K562 (cell line): ENCODE results near the gene ERCC1. TPM values are rescaled to one million over a fixed set of nuclear protein-coding genes. Genes with fewer than 3 reads are reported as not detected.

ENCODE experiments used
- ATAC-seq: fragments of 200-7000 bp; cut with Tn5 transposase; 3 replicates; pipeline ENCODE4 v1.9.1; 2020; ENCODE audit warnings: moderate library complexity
- BruUV-seq: library from RNA; stranded (reverse); fragments of 400-500 nt; replicated peaks from 2 replicates; lab custom pipeline; 2021; lab: Mats Ljungman, UMichigan
- CTCF ChIA-PET: fragments of 300-600 bp; formaldehyde crosslinking; extraction: SDS; loops from one replicate; lab custom pipeline; 2021; ENCODE audit warnings: low intra/inter-chr PET ratio; lab: Yijun Ruan, JAX
- POLR2A ChIA-PET: fragments of 300-600, 350-650 bp; sonication (Branson Sonifier 250); formaldehyde crosslinking; extraction: SDS; loops from one replicate; lab custom pipeline; 2021; ENCODE audit warnings: antibody characterized with exemption, inconsistent platforms; lab: Yijun Ruan, JAX
- DNase-seq, 4 experiments: peaks; one replicate each; pipeline versions ENCODE4 v3.0.0 to v3.0.0-alpha.2; 2011 to 2018; ENCODE audit warnings: low spot score in 3 of 4, mixed read lengths in 3 of 4; ENCODE audit errors: extremely low read depth in 1 of 4
- FAIRE-seq: peaks from 2 replicates; lab custom pipeline; 2011; peaks lifted over from hg19 to GRCh38; lab: Jason Lieb, UNC
- H2AFZ ChIP-seq: 2 replicates; pipeline ENCODE4 v1.6.0; 2011; ENCODE audit warnings: low read depth, low read length, control low read depth, inconsistent platforms
- H3K27ac ChIP-seq: fragments of 200-600 bp; 3 replicates; pipeline ENCODE4 v1.8.0; 2011; ENCODE audit warnings: low read depth, mild to moderate bottlenecking, control low read depth, inconsistent platforms, low read length, moderate library complexity, mixed read lengths; ENCODE audit errors: extremely low read depth
- H3K27me3 ChIP-seq, 2 experiments: fragments of 300-600 bp in 1 of 2; 2 replicates in 1 of 2; 3 replicates in 1 of 2; pipeline versions ENCODE4 v1.6.0 to v1.8.0; 2011; ENCODE audit warnings: inconsistent platforms in 2 of 2, low read length in 2 of 2, mild to moderate bottlenecking in 1 of 2, mixed read lengths in 1 of 2, moderate library complexity in 1 of 2; ENCODE audit not compliant: control insufficient read depth in 2 of 2, insufficient read depth in 2 of 2
- H3K36me3 ChIP-seq: fragments of 300-600 bp; 3 replicates; pipeline ENCODE4 v1.8.0; 2011; ENCODE audit warnings: mild to moderate bottlenecking, low read length, inconsistent platforms; ENCODE audit not compliant: control insufficient read depth, insufficient read depth
- H3K4me1 ChIP-seq, 2 experiments: fragments of 200-600 bp in 1 of 2; replicated peaks in 1 of 2; 2 replicates in 1 of 2; 3 replicates in 1 of 2; pipeline versions ENCODE4 v1.5.1 to v1.8.0; 2011; ENCODE audit warnings: inconsistent platforms in 2 of 2, low read length in 2 of 2, mild to moderate bottlenecking in 1 of 2, mixed read lengths in 1 of 2, moderate library complexity in 1 of 2; ENCODE audit not compliant: control insufficient read depth in 2 of 2, insufficient read depth in 2 of 2
- H3K4me2 ChIP-seq: 2 replicates; pipeline ENCODE4 v1.6.1; 2011; ENCODE audit warnings: low read length, control low read depth, inconsistent platforms, mixed read lengths; ENCODE audit not compliant: insufficient read depth
- H3K4me3 ChIP-seq: fragments of 200-600 bp; sonication (generic), shearing (Covaris generic); 2 replicates; pipeline ENCODE4 v1.5.1; 2016; ENCODE audit warnings: control low read depth, inconsistent platforms
- H3K79me2 ChIP-seq: fragments of 200-600 bp; 3 replicates; pipeline ENCODE4 v1.8.0; 2011; ENCODE audit warnings: low read length, inconsistent platforms; ENCODE audit not compliant: control insufficient read depth, insufficient read depth
- H3K9ac ChIP-seq, 2 experiments: 2 replicates each; pipeline versions ENCODE4 v1.6.0 to v1.6.1; 2011; ENCODE audit warnings: low read depth in 2 of 2, low read length in 2 of 2, control low read depth in 1 of 2, inconsistent platforms in 1 of 2, mild to moderate bottlenecking in 1 of 2, mixed read lengths in 1 of 2; ENCODE audit not compliant: insufficient read depth in 1 of 2
- H3K9me1 ChIP-seq: one replicate; pipeline ENCODE4 v1.6.0; 2011; ENCODE audit warnings: inconsistent platforms, mild to moderate bottlenecking, low read length, moderate library complexity; ENCODE audit not compliant: control insufficient read depth, insufficient read depth
- H3K9me3 ChIP-seq: replicated peaks from 2 replicates; pipeline ENCODE4 v1.5.1; 2011; ENCODE audit warnings: low read depth, low read length, inconsistent platforms; ENCODE audit not compliant: control insufficient read depth, insufficient read depth
- H4K20me1 ChIP-seq: replicated peaks from 2 replicates; pipeline ENCODE4 v1.6.1; 2011; ENCODE audit warnings: low read length, inconsistent platforms, mixed read lengths; ENCODE audit not compliant: control insufficient read depth, insufficient read depth
- HDAC3 ChIP-seq: fragments of 450-650 bp; IDR thresholded peaks from 2 replicates; pipeline ENCODE4 v1.6.1; 2018; ENCODE audit warnings: borderline replicate concordance, mild to moderate bottlenecking, moderate library complexity; ENCODE audit not compliant: partially characterized antibody
- ZNF384 ChIP-seq: IDR thresholded peaks from 2 replicates; pipeline ENCODE4 v1.6.1; 2012; ENCODE audit warnings: low read depth, low read length, improper control_type of control experiment
- ZNF431 ChIP-seq: sonication (generic); formaldehyde crosslinking; IDR thresholded peaks from 2 replicates; pipeline ENCODE4 v1.8.0; 2022; ENCODE audit warnings: mild to moderate bottlenecking, missing genetic modification reagents
- WGBS: fragments of 100-300 bp; shearing (Covaris generic); methylation state at CpG from one replicate; pipeline ENCODE4 v1.1.6; 2016; ENCODE audit warnings: low coverage, mixed read lengths; ENCODE audit not compliant: insufficient coverage; ENCODE audit errors: missing lambda C conversion rate; 5-methylcytosine and 5-hydroxymethylcytosine counted together
- in situ Hi-C: fragments of 300-500 bp; cut with MboI; formaldehyde crosslinking; loops from 4 replicates; pipeline ENCODE4 v1.15.0; 2018; ENCODE audit warnings: inconsistent platforms, mixed read lengths
- intact Hi-C: fragments of 100-400 bp; cut with micrococcal nuclease; formaldehyde crosslinking; loops from 2 replicates; pipeline ENCODE4 v1.14.2; 2022
- polyA plus RNA-seq, 8 experiments: library from polyadenylated mRNA; depleted of rRNA in 4 of 8; stranded (reverse) in 5 of 8; unstranded in 3 of 8; fragments of >200 nt; fragmentation: Nextera tagmentation in 2 of 8; fragmentation: Illumina TruSeq in 1 of 8; extraction: Ambion mirVana in 2 of 8; extraction: Trizol in 1 of 8; gene quantifications; 2 replicates each; pipeline versions ENCODE4 v1.2.1 to v1.2.3, GENCODE V29; 2011 to 2014; ENCODE audit warnings: inconsistent platforms in 1 of 8, missing spikeins in 1 of 8
- total RNA-seq, 7 experiments: library from RNA; depleted of rRNA in 6 of 7; stranded (reverse); fragments of >200 nt in 6 of 7; fragmentation: Illumina TruSeq in 2 of 7; extraction: Trizol in 2 of 7; gene quantifications; 2 replicates each; pipeline versions ENCODE4 v1.2.1 to v1.2.3, GENCODE V29; 2011 to 2021; ENCODE audit warnings: low replicate concordance in 1 of 7
- TF ChIP-seq, protein P1 (sequence below): fragments of 200-800 bp; sonication (Bioruptor generic); IDR thresholded peaks from 2 replicates; pipeline ENCODE4 v1.6.1; 2017; ENCODE audit warnings: missing genetic modification characterization, missing compliant biosample characterization
- TF ChIP-seq, protein P2 (sequence below): fragments of 450-650 bp; IDR thresholded peaks from 2 replicates; pipeline ENCODE4 v1.6.1; 2016; ENCODE audit warnings: borderline replicate concordance

Gene ERCC1
- total and polyA plus RNA-seq, 9 of the 15 experiments (the other 6 are each of a cell fraction or from before 2014, with no cell fraction given): 9.3 to 92.6 (median 60.0) TPM

DNA sequence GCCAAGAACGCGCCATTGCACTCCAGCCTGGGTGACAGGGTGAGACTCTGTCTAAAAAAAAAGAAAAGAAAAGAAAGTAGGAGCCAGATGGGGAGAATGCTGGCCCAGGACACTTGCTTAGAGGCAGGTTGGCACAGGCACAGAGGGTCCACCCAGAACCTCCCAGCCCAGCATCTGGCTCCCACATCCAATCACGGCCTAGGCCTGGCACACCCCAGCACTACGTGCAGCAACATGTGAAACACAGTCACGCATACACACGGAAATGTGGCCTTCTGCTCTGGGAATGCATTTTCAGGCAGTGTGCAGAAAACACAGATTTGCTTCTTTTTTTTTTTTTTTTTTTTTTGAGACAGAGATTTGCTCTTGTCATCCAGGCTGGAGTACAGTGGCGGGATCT lies 23.2 kb upstream of the ERCC1 start:
- no peaks in the 10 kb centered on the region for H3K27me3 ChIP-seq
- TF ChIP-seq, protein P1, sequence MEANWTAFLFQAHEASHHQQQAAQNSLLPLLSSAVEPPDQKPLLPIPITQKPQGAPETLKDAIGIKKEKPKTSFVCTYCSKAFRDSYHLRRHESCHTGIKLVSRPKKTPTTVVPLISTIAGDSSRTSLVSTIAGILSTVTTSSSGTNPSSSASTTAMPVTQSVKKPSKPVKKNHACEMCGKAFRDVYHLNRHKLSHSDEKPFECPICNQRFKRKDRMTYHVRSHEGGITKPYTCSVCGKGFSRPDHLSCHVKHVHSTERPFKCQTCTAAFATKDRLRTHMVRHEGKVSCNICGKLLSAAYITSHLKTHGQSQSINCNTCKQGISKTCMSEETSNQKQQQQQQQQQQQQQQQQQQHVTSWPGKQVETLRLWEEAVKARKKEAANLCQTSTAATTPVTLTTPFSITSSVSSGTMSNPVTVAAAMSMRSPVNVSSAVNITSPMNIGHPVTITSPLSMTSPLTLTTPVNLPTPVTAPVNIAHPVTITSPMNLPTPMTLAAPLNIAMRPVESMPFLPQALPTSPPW (CRISPR knock-in tag): 0 out of 2 replicates have a peak, but pooled peaks have one; percentile 0
- no peak for TF ChIP-seq ZNF431 (CRISPR knock-in tag)
- TF ChIP-seq, protein P2, sequence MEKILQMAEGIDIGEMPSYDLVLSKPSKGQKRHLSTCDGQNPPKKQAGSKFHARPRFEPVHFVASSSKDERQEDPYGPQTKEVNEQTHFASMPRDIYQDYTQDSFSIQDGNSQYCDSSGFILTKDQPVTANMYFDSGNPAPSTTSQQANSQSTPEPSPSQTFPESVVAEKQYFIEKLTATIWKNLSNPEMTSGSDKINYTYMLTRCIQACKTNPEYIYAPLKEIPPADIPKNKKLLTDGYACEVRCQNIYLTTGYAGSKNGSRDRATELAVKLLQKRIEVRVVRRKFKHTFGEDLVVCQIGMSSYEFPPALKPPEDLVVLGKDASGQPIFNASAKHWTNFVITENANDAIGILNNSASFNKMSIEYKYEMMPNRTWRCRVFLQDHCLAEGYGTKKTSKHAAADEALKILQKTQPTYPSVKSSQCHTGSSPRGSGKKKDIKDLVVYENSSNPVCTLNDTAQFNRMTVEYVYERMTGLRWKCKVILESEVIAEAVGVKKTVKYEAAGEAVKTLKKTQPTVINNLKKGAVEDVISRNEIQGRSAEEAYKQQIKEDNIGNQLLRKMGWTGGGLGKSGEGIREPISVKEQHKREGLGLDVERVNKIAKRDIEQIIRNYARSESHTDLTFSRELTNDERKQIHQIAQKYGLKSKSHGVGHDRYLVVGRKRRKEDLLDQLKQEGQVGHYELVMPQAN: no peak
- no peak for TF ChIP-seq HDAC3
- peak; percentile 4; the same call in 1 of the 2 replicates for TF ChIP-seq ZNF384
- no TSS peak for BruUV-seq
- no peak overlapping the region for H2AFZ ChIP-seq
- DNase-seq (no peak), ATAC-seq (no peak), FAIRE-seq (no peak)
- in situ Hi-C loops: no loop called here
- intact Hi-C loops: no loop called here
- H3K36me3 ChIP-seq: no peaks in the 10 kb centered on the region
- no peak overlapping the region for H3K27ac ChIP-seq
- peaks cover 34 to 47% of the 10 kb centered on the region in 2 experiments for H3K4me1 ChIP-seq
- 73% methylated on average over 6 of the region's 7 CpGs for WGBS
- CTCF ChIA-PET: interaction anchor here (0.6 to 1.6 kb wide), 2 partner anchors 18 to 31 kb away, joined by 3 to 8 read pairs; no protein-coding TSS in a partner anchor
- no peak overlapping the region for H3K4me2 ChIP-seq
- H3K9ac ChIP-seq: no peak overlapping the region
- no peaks in the 10 kb centered on the region for H3K9me1 ChIP-seq
- no peaks in the 10 kb centered on the region for H3K9me3 ChIP-seq
- H4K20me1 ChIP-seq: 0 out of 2 replicates have a peak, but pooled peaks cover 4% of the 10 kb centered on the region
- H3K4me3 ChIP-seq: no peak overlapping the region
- POLR2A ChIA-PET: interaction anchor here (0.6 to 0.7 kb wide), 2 partner anchors 12 to 31 kb away, joined by 3 read pairs; no protein-coding TSS in a partner anchor
- H3K79me2 ChIP-seq: no peaks in the 10 kb centered on the region
